Measurements from ENCODE around the gene FAM221B.

GRCh38 chr9:35766997-35767396, 61.5 kb downstream of the FAM221B start:
- TF ChIP-seq CTCF (IDR thresholded peaks at IDR 0.05) (no peak), POLR2A (IDR thresholded peaks at IDR 0.05) (no peak)

Data from stomach (tissue), 4 donors.